Breast epithelium (tissue), 4 donors: ENCODE results near the gene FAM153A. TPM values are rescaled to one million over a fixed set of nuclear protein-coding genes. Genes with fewer than 3 reads are reported as not detected.
"Not testable (repeated sequence)": the region's sequence is repeated elsewhere in the genome, so short reads cannot be mapped to it uniquely, and the experiment has no call there.

Source experiments
- DNase-seq, 2 donors: peaks; one replicate each; pipeline ENCODE4 v3.0.0-alpha.2; 2019; ENCODE audit warnings: low spot score in 2 of 2
- H3K27ac ChIP-seq, 2 donors: fragments of 200-600 bp; sonication (generic) in 1 of 2; one replicate each; pipeline ENCODE4 v1.5.1; 2016 to 2019; ENCODE audit warnings: mild to moderate bottlenecking in 1 of 2
- H3K27me3 ChIP-seq, 2 donors: fragments of 200-600 bp; sonication (generic) in 1 of 2; one replicate each; pipeline versions ENCODE4 v1.5.1 to v1.6.0; 2017 to 2019; ENCODE audit warnings: control low read depth in 1 of 2, mild to moderate bottlenecking in 1 of 2
- H3K36me3 ChIP-seq: fragments of 200-600 bp; one replicate; pipeline ENCODE4 v1.5.1; 2019
- H3K4me1 ChIP-seq, 2 donors: fragments of 200-600 bp; sonication (generic); one replicate each; pipeline ENCODE4 v1.5.1; 2016 to 2019; ENCODE audit warnings: control low read depth in 1 of 2
- H3K4me3 ChIP-seq, 3 donors: fragments of 200-600 bp; sonication (generic); 1 replicate in 2 of 3; 2 replicates in 1 of 3; pipeline ENCODE4 v1.5.1; 2016 to 2019; ENCODE audit warnings: mild to moderate bottlenecking in 3 of 3, moderate library complexity in 2 of 3
- H3K9me3 ChIP-seq, 2 donors: fragments of 200-600 bp; sonication (generic) in 1 of 2; one replicate each; pipeline ENCODE4 v1.5.1; 2016 to 2019; ENCODE audit warnings: control low read depth in 1 of 2
- intact Hi-C: fragments of 100-400 bp; cut with DNase I; formaldehyde crosslinking; loops from one replicate; pipeline ENCODE4 v1.15.1; 2023; ENCODE audit warnings: low total_unique reads
- total RNA-seq, 3 donors: library from RNA; depleted of rRNA; stranded (reverse); fragments of >200 nt; gene quantifications; one replicate each; pipeline ENCODE4 v1.1.0, GENCODE V29; 2016

Gene FAM153A
- total RNA-seq, 3 donors from 2014 or later: 0.98 to 12.3 (median 2.2) TPM

GRCh38 chr5:177798237-177798840 lies 15.6 kb upstream of the FAM153A start:
- H3K4me1 ChIP-seq, H3K27me3 ChIP-seq, H3K9me3 ChIP-seq, DNase-seq, H3K36me3 ChIP-seq, H3K27ac ChIP-seq, H3K4me3 ChIP-seq, intact Hi-C loops: not testable (repeated sequence)

GRCh38 chr5:177793272-177793671 lies 10.6 kb upstream of the FAM153A start:
- H3K27me3 ChIP-seq, H3K9me3 ChIP-seq, DNase-seq, intact Hi-C loops, H3K27ac ChIP-seq, H3K4me3 ChIP-seq, H3K36me3 ChIP-seq, H3K4me1 ChIP-seq: not testable (repeated sequence)

GRCh38 chr5:177791649-177792048 lies 8.9 kb upstream of the FAM153A start:
- intact Hi-C loops, DNase-seq, H3K27ac ChIP-seq, H3K4me1 ChIP-seq, H3K4me3 ChIP-seq, H3K9me3 ChIP-seq, H3K36me3 ChIP-seq, H3K27me3 ChIP-seq: not testable (repeated sequence)

GRCh38 chr5:177782169-177782568 lies 530 bp downstream of the FAM153A start:
- H3K4me1 ChIP-seq, H3K36me3 ChIP-seq, H3K27me3 ChIP-seq, DNase-seq, intact Hi-C loops, H3K4me3 ChIP-seq, H3K27ac ChIP-seq, H3K9me3 ChIP-seq: not testable (repeated sequence)

- H3K9me3 ChIP-seq, DNase-seq, H3K4me1 ChIP-seq, H3K4me3 ChIP-seq, H3K27me3 ChIP-seq, intact Hi-C loops, H3K36me3 ChIP-seq, H3K27ac ChIP-seq: not testable (repeated sequence)
These were observed 11.5 kb downstream of the FAM153A start for GRCh38 chr5:177771206-177771605.

- H3K4me1 ChIP-seq, H3K4me3 ChIP-seq, intact Hi-C loops, H3K27ac ChIP-seq, H3K9me3 ChIP-seq, DNase-seq, H3K27me3 ChIP-seq, H3K36me3 ChIP-seq: not testable (repeated sequence)
These were observed 12.1 kb downstream of the FAM153A start for GRCh38 chr5:177770646-177771045.

- not testable (repeated sequence) for H3K9me3 ChIP-seq, H3K27me3 ChIP-seq
These were observed 18.8 kb downstream of the FAM153A start for GRCh38 chr5:177763737-177764508.

GRCh38 chr5:177760954-177761353 lies 21.7 kb downstream of the FAM153A start:
- H3K9me3 ChIP-seq, DNase-seq, H3K27ac ChIP-seq, H3K27me3 ChIP-seq, H3K36me3 ChIP-seq, intact Hi-C loops, H3K4me3 ChIP-seq, H3K4me1 ChIP-seq: not testable (repeated sequence)

More at GRCh38 chr5:177763737-177764508, 18.8 kb downstream of the FAM153A start:
- H3K4me3 ChIP-seq, H3K4me1 ChIP-seq, H3K36me3 ChIP-seq, intact Hi-C loops, H3K27ac ChIP-seq, DNase-seq: not testable (repeated sequence)

GRCh38 chr5:177747354-177747753 lies 35.3 kb downstream of the FAM153A start:
- intact Hi-C loops, H3K27me3 ChIP-seq, H3K36me3 ChIP-seq, H3K27ac ChIP-seq, H3K9me3 ChIP-seq, H3K4me3 ChIP-seq, DNase-seq, H3K4me1 ChIP-seq: not testable (repeated sequence)

GRCh38 chr5:177724858-177725257 lies 57.8 kb downstream of the FAM153A start:
- DNase-seq, H3K4me3 ChIP-seq, H3K27me3 ChIP-seq, H3K4me1 ChIP-seq, intact Hi-C loops, H3K36me3 ChIP-seq, H3K27ac ChIP-seq, H3K9me3 ChIP-seq: not testable (repeated sequence)

- H3K4me3 ChIP-seq, H3K27ac ChIP-seq, H3K27me3 ChIP-seq, H3K36me3 ChIP-seq, intact Hi-C loops, H3K9me3 ChIP-seq, H3K4me1 ChIP-seq, DNase-seq: not testable (repeated sequence)
These were observed 58.7 kb downstream of the FAM153A start for GRCh38 chr5:177723831-177724485.

- H3K9me3 ChIP-seq, H3K27me3 ChIP-seq, H3K27ac ChIP-seq, DNase-seq, H3K4me1 ChIP-seq, intact Hi-C loops, H3K36me3 ChIP-seq, H3K4me3 ChIP-seq: not testable (repeated sequence)
These were observed 59.9 kb downstream of the FAM153A start for GRCh38 chr5:177722829-177723228.

- H3K36me3 ChIP-seq, intact Hi-C loops, H3K27me3 ChIP-seq, H3K4me3 ChIP-seq, H3K27ac ChIP-seq, DNase-seq, H3K9me3 ChIP-seq, H3K4me1 ChIP-seq: not testable (repeated sequence)
These were observed 62.7 kb downstream of the FAM153A start for GRCh38 chr5:177719989-177720388.
